ENCODE results near the gene GALNT10.
"Not testable (repeated sequence)": the region's sequence is repeated elsewhere in the genome, so short reads cannot be mapped to it uniquely, and the experiment has no call there.

The GALNT10 gene, protein sequence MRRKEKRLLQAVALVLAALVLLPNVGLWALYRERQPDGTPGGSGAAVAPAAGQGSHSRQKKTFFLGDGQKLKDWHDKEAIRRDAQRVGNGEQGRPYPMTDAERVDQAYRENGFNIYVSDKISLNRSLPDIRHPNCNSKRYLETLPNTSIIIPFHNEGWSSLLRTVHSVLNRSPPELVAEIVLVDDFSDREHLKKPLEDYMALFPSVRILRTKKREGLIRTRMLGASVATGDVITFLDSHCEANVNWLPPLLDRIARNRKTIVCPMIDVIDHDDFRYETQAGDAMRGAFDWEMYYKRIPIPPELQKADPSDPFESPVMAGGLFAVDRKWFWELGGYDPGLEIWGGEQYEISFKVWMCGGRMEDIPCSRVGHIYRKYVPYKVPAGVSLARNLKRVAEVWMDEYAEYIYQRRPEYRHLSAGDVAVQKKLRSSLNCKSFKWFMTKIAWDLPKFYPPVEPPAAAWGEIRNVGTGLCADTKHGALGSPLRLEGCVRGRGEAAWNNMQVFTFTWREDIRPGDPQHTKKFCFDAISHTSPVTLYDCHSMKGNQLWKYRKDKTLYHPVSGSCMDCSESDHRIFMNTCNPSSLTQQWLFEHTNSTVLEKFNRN

DNA sequence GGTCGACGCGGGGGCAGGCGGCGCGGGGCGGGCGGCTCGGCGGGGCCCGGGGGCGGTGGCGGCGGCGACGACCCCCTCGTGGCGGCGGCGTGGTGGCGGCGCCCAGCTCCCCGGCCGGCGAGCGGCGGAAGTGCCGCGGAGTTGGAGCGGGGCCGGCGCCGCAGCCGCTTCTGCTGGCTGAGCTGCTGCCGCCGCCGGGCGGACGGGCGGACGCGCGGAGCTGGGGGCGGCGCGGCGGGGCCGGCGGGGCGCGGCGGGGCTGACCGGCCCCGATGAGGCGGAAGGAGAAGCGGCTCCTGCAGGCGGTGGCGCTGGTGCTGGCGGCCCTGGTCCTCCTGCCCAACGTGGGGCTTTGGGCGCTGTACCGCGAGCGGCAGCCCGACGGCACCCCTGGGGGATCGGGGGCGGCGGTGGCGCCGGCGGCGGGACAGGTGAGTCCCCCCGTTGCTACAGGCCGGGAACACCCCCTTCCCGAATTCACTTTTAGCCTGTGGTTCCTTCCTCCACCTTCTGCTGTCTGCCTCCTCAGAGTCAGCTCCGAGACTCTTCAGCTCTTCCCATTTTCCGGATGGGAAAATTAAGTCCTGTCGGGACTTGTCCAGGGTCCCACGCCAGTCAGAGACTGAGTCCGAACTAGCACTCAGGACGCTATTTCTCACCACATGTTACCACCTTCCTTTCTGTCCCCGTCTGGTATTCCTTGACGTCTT is at the start of gene GALNT10:
Gene GALNT10, plus strand, starts transcription at position 139 of the 710 bp plus-strand sequence. Its CDS starts 134 bp downstream, at position 273.
- peak; percentile 29 to 38 for DNase-seq

DNA sequence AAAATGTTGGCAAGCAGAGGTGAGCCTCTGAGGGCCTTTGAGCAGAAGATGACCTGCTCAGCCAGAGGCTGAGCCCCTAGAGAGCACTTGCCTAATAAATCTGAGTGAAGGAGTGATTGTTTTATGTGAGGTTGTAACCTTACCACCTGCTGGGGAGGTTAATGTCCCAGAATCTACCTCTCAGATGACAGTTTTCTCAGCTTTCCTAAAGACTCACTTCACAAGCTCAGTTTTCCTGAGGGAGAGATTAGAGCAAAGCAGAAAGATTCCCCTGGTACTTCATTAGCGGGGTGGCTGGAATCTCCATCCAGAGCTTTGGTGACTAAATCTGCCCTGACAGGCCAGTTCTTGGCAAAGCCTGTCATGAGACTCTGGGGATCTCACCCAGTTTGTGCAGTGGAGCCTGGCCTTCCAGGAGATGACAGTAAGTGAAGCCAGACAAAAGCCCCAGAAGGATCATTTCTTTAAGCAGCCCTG is 48.8 kb upstream of the GALNT10 start:
- DNase-seq, result no peak

DNA sequence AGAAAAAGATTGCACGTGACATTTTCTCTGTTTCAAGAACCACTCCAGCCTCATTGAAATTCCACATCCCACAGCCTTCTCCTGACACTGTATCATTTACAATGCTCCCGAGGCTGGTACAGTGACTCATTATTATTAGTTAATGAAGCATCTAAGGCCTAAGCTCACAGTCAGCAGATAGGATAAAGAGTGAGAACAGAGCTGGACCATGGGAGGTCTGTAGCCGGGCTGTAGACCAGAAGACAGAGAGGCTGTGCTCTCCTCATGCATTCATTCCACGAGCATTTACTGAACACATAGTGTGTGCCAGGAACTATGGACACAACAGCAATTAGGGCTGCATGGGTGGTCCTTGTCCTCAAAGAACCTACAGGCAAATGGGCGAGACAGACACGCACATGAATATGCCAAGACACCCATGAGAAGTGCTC is 47.3 kb upstream of the GALNT10 start:
- DNase-seq, result no peak

DNA sequence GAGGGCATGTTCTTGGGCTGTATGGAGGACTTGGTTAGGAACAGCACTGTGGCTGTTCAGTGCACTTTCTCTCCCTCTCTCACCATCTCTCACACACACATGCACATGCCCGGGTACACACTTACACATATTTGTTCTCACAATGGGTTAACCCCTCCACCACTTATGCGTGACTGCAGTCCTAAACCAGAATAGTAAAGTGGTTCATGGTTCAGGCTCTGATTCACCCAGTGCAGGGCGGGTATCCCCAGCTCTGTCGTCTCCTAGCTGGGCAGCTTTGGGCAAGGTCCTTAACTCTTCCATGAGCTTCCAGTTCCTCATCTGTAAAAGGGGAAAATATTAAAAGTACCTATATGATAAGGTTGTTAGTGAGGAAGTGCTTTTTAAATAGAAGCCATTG is 45.3 kb upstream of the GALNT10 start:
- no peak for DNase-seq

DNA sequence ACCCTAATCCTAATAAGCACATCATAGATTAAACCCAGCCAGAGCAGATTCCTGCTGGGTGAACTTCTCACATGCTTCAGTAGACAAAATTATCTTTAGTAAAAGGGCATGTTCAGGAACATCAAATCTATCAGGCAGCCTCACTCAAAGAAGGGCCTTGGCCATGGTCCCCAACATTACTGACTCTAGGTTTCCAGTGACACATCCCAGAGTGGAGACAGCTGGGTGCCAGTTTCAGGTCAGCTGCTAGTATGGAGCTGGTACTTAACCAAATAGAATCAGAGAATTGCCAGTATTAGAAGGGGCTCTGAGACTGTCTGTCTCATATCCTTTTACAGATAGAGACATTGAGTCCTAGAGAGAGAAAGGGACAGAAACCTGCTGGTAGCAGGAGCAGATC is 44.1 kb upstream of the GALNT10 start:
- no peak for DNase-seq

DNA sequence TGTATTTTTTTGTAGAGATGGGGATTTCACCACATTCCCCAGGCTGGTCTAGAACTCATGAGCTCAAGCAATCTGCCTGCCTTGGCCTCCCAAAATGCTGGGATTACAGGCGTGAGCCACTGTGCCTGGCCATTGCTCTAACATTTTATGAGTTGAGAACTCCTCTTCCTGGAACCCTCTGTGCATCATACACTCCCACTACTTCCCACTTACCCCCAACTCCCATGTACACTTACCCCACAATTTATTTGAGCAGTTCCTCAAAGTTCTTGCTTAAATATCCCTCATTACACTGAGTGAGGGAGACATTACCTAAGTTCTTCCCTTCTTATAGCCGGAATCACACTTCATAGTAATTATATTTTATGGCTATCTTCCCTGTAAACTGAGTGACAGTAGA is 42.9 kb upstream of the GALNT10 start:
- no peak for DNase-seq

DNA sequence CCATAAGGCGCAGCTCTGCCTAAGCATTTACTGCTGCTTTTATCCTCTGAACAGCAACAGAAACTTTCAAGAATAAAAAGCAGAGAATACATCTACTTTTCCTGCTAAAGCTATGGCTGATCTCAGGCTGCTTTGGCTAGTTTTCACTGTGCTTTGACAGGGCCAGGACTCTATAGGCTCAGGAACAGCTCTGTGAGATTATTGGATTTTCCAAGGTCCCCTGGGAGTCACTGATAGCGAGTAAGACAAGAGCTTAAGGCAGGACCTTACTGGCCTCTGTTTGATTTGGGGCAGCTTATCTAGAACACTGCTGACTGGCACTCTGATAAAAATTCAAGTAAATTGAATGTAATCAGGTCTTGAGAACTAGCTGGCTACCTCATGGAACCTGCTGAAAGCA is 40.1 kb upstream of the GALNT10 start:
- DNase-seq, result not testable (repeated sequence)

DNA sequence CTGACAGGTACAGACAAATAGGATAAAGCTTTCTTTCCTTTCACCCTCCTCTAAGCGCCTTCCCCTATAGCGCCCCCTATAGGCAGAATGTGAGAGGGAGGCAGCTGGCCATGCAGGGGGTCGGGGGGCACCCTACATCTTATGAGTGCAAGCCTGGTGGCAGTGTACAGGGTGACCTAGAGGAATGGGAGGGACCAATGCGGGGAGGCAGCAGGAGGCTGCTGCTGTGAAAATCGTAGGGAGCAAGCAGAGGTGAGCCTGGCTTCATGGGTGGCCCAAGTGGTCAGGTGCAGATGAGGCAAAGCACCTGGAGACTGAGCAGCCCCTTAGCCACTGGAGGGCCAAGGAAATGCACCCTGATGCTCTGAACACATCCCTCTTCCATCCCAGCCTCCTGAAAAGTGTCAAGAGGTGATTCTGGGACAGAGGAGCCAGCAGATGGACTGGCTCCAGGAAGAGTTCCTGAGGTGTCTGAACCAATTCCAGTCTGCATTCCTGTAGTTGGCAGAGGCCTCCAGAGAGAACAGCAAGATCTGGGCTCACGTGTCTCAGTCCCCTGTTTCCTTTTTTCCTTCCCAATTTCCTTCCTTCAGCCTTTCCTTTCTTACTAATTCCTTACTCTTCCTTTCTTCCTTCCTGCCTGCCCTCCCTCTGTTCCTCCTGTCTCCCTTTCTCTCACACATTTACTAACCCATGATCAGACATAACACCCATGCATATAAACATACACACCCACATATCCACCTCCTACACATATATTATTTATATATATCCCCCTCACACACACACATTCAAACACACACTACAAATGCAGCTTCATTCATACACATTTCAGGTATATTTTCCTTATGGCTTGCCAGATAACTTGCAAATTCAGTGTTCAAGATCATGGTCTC is 32.8 kb upstream of the GALNT10 start:
- DNase-seq, result no peak

DNA sequence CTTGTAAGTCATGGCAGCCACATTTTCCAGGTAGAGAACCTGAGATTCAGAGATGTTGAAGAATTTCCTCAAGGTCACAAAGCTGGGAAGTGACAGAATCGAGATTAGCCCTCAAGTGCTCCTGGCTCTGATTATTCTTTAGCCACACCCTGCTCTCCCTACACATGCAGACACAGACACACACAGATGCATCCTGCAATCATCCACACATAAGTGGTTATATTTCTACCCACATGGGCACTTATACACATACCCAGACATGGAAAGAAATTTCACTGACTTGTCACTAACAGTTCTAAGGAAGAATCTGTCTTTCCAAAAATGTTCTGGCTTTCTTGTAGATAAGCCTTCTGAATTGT is 32.2 kb upstream of the GALNT10 start:
- no peak for DNase-seq

DNA sequence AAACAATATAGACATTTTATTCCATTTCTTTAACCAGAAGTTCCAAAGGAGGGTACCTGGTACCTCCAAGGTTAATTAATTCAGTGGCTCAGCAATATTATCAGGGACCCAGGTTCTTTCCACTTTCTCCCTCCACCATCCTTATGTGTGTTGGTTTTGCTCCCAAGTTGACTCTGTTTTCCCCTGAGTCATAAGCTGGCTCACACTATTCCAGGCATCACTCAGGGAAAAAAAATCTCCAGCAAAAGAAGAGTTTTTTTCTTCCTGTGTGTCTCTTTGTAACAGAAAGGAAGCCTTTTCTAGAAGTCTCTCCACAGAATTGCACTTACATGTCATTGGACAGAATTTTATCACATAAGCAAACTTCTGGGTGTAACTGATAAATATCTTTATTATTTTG is 31.2 kb upstream of the GALNT10 start:
- DNase-seq, result no peak

DNA sequence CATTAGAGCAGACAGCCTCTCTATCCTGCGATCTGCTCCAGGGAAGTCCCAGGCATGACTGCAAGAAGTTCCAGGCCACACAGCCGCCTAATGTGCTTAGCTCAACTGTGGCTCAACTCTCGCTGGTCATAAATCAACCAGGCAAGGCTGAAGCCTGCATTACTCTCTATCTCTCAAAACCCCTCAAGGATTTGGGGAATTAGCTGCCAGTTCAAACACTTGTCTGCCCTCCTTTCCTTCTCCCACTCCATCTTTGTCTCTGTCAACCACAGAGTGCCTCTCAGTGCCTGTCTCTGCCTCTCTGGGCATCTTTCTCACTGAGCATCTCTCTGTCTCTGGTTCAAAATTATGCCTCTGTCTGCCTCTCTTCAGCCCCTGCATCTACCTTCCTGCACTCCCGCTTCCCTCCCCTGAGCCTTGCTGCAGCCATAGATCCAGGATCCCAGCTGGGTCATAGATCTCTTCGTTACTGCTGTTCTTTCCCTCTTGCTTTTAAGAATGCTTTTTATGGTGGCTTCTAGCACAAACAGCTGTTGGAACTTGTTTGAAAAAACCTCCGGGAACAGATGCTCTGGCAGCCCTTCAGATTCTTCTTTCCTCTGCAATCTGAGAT is 27.9 kb upstream of the GALNT10 start:
- no peak for DNase-seq

DNA sequence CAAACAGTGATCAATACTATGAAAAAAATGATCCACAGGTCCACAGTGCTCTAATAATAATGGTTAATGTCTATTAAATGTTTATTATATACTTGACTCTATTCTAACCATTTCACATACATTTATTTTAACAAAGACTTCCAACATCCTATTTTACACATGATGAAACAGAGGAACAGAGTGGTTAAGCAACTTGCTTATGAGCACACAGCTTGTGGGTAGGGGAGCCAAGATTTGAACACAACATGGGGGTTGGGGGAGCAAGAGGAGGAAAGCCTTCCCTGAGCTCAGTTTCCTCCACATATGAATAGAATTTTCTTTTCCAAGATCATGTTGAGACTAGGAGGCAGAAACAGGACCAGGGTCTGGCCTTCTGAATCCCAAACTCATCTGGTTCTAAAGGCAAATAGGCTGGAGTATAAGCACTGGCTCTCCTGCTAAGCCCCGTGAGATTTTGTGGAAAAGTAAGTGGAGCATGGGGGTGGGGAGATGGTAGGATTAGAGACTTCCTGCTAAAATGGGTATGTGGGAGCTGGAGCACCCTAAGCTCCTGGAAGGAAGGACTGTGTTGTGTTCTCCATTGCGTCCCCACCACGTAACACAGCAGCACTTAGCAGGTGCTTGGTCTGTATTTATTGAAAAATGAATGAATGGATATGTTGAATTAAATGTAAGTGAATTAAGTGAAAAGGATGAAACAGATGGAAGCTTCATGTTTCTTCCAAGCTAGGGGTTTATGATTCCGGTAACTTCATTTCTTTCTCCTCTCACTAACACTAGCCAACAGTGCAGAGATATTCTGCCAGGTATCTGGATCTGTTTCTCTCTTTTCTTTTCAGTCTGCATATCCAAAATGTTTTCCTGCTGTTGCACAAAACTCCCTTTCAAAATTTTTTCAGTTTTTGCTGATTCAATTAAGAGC is 26.9 kb upstream of the GALNT10 start:
- no peak for DNase-seq

DNA sequence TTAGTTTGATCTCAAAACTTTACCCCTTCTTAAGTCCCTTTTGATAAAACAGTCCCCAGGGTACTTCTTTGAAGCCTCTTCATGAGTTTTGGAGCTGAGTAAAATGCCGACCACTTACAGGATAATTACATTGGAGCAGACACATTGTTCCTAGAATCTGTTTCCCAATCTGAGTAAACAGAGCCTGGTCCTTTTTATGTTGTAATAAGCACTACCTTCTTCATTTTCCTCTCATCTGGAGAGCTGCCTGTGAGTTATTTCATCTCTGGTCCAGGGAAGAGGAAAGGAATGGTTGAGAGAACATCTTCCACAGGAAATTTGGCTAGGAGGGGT is 26.3 kb upstream of the GALNT10 start:
- DNase-seq, result no peak

DNA sequence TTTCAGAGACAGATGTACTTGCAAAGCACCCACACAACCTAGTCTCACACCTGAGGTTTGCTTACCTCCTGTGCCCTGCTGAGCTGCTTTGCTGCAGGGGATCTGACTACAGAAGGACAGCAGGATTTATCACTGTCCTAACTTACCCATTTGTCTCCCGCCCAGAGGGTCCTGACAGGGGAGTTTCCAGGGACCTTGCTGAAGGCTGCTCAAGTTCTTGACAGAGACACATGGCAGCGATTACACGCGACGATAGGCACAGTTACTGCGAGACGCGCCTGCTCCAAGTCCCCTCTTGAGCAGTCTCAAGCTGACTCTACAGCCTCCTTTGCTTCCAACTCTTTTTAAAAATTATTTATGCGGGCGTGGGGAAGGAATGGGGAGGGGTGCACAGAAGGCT is 24.6 kb upstream of the GALNT10 start:
- DNase-seq, result no peak

DNA sequence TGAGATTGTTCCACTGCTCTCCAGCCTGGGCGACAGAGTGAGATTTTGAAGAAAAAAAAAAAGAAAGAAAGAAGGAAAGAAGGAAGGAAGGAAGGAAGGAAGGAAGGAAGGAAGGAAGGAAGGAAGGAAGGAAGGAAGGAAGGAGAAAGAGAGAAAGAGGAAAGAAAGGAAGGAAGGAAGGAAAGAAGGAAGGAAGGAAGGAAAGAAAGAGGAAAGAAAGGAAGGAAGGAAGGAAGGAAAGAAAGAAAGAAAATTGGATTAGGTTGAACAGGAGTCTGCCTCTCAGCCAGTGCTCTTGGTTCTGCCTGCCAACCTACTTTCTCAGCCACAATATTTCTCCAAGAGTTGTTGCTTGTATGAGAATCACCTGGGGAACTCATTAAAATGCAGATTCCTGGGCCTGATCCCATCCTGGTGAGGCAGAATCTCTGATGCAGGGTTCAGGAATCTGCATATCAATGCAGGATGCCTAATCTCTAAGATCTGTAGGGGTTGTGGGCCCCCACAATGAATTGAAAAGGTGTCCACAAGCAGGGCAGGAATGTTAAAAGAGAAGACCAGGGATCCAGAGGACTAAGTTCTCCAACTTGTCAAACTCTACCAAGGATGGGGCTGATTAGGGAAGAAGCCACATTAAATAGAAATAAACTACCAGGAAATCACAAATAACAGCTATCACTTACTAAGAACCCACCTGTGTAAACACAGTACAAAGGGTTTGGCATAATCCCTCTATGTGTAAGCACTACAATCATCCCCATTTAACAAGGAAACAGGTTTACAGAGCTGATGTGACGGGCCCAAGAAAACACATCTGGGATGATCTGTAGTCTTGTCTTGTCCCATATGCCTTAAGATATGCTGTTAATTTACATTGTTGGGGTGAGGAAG is 23.4 kb upstream of the GALNT10 start:
- DNase-seq, result no peak

DNA sequence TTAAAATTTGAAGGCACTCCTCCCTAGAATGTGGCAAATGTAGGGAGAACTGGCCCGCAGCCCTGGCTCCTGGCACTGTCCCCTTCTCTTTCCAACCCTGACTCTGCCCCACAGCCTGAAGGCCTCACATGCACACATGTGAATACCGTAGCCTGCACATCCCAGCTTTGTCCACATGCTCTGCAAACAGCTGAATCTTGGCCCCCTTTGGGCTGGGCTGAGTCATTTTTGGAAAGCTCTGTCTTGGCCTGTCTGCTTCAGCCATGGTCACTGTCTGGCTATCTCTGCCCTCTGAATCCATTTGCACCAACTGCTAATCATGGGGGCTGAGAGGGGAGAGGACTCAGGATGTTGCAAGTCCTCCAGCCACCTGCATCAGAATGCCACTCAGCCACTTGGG is 22.1 kb upstream of the GALNT10 start:
- no peak for DNase-seq

DNA sequence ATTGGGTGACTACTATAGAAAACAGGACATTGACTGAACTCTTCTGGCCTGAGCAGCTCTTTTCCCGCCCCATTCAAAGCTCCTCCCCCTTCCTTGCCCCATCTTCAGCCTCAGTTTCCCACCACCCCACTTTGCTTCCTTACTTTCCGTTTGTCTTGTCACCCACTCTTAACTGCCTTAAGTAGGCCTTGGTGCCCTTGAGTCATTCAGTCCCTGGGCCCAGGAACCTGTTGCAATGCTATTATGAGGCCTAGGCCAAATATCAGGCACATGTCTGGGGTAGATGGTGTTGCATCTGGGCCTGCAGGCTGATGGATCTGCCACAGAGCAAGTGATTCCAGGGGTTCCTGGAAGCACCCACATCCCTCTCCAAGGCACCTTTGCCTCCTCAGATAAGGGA is 17.7 kb upstream of the GALNT10 start:
- DNase-seq, result no peak

DNA sequence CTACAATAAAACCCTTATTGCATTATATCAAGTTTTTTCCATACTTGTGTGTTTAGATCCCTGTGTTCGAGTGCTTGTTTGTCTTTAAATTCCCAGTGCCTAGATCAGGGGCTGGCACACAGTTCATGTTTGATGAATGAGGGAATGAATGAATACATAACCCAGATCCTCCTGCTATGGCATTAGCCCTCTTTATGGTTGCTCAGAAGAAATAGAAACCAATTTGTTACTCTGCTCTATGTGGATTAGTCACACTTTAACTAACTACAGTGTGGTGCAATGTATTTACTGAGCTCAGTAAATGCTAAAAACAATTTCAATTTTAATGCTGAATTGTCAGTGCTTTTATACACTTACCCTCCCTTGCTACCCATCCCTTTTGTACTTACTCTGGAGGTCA is 16.4 kb upstream of the GALNT10 start:
- DNase-seq, result no peak

DNA sequence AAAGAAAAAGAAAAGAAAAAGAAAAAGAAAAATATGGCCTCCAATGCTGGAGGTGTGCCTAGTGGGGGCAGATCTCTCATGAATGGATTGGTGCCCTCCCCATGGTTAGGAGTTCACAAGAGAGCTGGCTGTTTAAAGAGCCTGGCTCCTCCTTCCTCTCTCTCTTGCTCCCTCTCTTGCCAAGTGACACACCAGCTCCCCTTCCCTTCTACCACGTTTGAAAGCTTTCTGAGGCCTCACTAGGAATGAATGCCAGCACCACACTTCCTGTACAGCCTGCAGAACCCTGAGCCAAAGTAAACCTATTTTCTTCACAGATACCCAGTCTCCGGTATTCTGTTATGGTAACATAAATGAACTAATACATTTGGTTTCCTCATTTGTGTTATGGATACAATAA is 14.4 kb upstream of the GALNT10 start:
- no peak for DNase-seq

DNA sequence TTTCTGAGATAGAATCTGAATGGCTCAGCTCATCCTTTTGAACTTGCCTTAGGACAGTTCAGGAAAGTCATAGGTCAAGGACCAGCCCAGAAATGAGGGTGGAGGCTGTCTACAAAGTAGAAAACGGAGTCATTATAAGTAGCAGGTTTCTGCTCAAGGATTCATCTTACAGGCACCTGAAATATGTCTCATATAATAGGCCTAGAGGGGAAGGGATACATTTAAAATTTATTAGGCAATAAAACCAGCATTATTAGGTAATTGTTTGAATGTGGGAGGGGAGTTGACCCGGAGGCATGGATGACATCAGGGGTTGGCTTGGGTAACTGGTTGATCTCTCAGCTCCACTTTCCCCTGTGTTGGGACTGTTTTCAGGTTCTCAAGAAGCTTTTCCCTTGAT is 11.9 kb upstream of the GALNT10 start:
- DNase-seq, result peak; percentile 18 to 38
